ENCODE data around the gene CRTC3.

GRCh38 chr15:90640862-90641261 is 111.1 kb downstream of the CRTC3 start:
- TF ChIP-seq CTCF (IDR thresholded peaks at IDR 0.05; ENCODE audit: low read depth, low read length, missing input control) (no peak), EGR1 (IDR thresholded peaks at IDR 0.05; ENCODE audit: low read depth in 2 of 2) (no peak)
